MM.1S (cell line): Measurements from ENCODE around the gene LHX4.

ENCODE experiments used
- DNase-seq: peaks from one replicate; pipeline ENCODE4 v3.0.0-alpha.2; 2015
- H2AFZ ChIP-seq: fragments of 300-600 bp; sonication (generic); 2 replicates; pipeline ENCODE4 v1.6.0; 2016; ENCODE audit warnings: antibody characterized with exemption, low read length
- H3F3A ChIP-seq: fragments of 300-600 bp; sonication (generic); 2 replicates; pipeline ENCODE4 v1.6.1; 2016; ENCODE audit warnings: mild to moderate bottlenecking, antibody characterized with exemption, low read length, moderate library complexity, mixed read lengths; ENCODE audit not compliant: insufficient read depth
- H3K27ac ChIP-seq: fragments of 300-600 bp; sonication (generic); 2 replicates; pipeline ENCODE4 v1.5.1; 2016; ENCODE audit warnings: mild to moderate bottlenecking, low read length
- H3K27me3 ChIP-seq: fragments of 300-600 bp; sonication (generic); replicated peaks from 2 replicates; pipeline ENCODE4 v1.6.0; 2016; ENCODE audit warnings: low read length; ENCODE audit not compliant: insufficient read depth
- H3K36me3 ChIP-seq: fragments of 300-600 bp; sonication (generic); replicated peaks from 2 replicates; pipeline ENCODE4 v1.6.1; 2016; ENCODE audit warnings: mild to moderate bottlenecking, low read length, mixed read lengths; ENCODE audit not compliant: insufficient read depth
- H3K4me1 ChIP-seq: fragments of 300-600 bp; sonication (generic); 2 replicates; pipeline ENCODE4 v1.6.1; 2016; ENCODE audit warnings: low read length, mixed read lengths
- H3K4me2 ChIP-seq: fragments of 300-600 bp; sonication (generic); 2 replicates; pipeline ENCODE4 v1.6.0; 2016; ENCODE audit warnings: low read depth, low read length
- H3K4me3 ChIP-seq: fragments of 300-600 bp; sonication (generic); 2 replicates; pipeline ENCODE4 v1.5.1; 2016; ENCODE audit warnings: low read length, mixed read lengths
- H3K79me2 ChIP-seq: fragments of 300-600 bp; sonication (generic); 2 replicates; pipeline ENCODE4 v1.6.1; 2016; ENCODE audit warnings: mixed run types, low read length, mixed read lengths
- H3K9ac ChIP-seq: fragments of 300-600 bp; sonication (generic); 2 replicates; pipeline ENCODE4 v1.6.1; 2016; ENCODE audit warnings: low read length, mixed read lengths
- H3K9me2 ChIP-seq: fragments of 300-600 bp; sonication (generic); replicated peaks from 2 replicates; pipeline ENCODE4 v1.6.1; 2016; ENCODE audit warnings: mild to moderate bottlenecking, low read length, mixed read lengths; ENCODE audit not compliant: insufficient read depth
- H3K9me3 ChIP-seq: fragments of 300-600 bp; sonication (generic); replicated peaks from 2 replicates; pipeline ENCODE4 v1.6.1; 2016; ENCODE audit warnings: mild to moderate bottlenecking, low read length, mixed read lengths; ENCODE audit not compliant: insufficient read depth
- H4K20me1 ChIP-seq: fragments of 300-600 bp; sonication (generic); 2 replicates; pipeline ENCODE4 v1.6.1; 2016; ENCODE audit warnings: mild to moderate bottlenecking, low read length, moderate library complexity, mixed read lengths; ENCODE audit not compliant: insufficient read depth
- EZH2 ChIP-seq: fragments of 300-600 bp; sonication (generic); optimal IDR thresholded peaks from 2 replicates; pipeline ENCODE3; 2017; ENCODE audit warnings: low read depth, mild to moderate bottlenecking, antibody characterized with exemption, low read length, mixed read lengths
- EZH2phosphoT487 ChIP-seq: fragments of 300-600 bp; sonication (generic); IDR thresholded peaks from 2 replicates; pipeline ENCODE4 v1.6.1; 2018; ENCODE audit warnings: antibody characterized with exemption, low read length
- TF ChIP-seq, protein P1 (sequence below): fragments of 300-600 bp; sonication (generic); IDR thresholded peaks from 2 replicates; pipeline ENCODE4 v1.5.1; 2016; ENCODE audit warnings: antibody characterized with exemption, low read length, mixed read lengths

LHX4 gene

DNA sequence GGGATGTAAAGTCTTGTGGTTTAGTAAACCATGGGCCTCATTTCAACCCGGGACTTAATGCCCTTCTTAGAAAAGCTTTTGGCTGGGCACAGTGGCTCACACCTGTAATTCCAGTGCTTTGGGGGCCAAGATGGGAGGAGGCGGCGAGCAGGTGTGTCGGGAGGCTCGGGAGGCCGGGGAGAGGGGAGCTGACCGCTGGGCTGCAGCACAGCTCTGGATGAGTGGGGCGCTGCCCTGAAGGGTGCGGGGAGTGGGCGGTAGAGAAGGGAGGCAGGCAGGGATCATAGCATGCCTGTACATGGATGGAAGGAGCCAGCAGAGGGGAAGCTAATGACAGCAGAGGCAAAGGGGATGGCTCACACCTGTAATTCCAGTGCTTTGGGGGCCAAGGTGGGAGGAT, 31.0 kb downstream of the LHX4 start:
- DNase-seq, result no peak
- Histone ChIP-seq H3K4me3 (no peak overlapping the region), H3K79me2 (no peaks in the 10 kb centered on the region), H3F3A (no peaks in the 10 kb centered on the region), H3K9ac (no peak overlapping the region), H3K36me3 (no peaks in the 10 kb centered on the region), H3K4me1 (no peaks in the 10 kb centered on the region), H3K27ac (no peak overlapping the region), H3K27me3 (no peaks in the 10 kb centered on the region), H4K20me1 (no peaks in the 10 kb centered on the region), H2AFZ (no peak overlapping the region), H3K9me2 (no peaks in the 10 kb centered on the region), H3K9me3 (no peaks in the 10 kb centered on the region), H3K4me2 (no peak overlapping the region)
- TF ChIP-seq EZH2phosphoT487, result no peak
- TF ChIP-seq, protein P1, sequence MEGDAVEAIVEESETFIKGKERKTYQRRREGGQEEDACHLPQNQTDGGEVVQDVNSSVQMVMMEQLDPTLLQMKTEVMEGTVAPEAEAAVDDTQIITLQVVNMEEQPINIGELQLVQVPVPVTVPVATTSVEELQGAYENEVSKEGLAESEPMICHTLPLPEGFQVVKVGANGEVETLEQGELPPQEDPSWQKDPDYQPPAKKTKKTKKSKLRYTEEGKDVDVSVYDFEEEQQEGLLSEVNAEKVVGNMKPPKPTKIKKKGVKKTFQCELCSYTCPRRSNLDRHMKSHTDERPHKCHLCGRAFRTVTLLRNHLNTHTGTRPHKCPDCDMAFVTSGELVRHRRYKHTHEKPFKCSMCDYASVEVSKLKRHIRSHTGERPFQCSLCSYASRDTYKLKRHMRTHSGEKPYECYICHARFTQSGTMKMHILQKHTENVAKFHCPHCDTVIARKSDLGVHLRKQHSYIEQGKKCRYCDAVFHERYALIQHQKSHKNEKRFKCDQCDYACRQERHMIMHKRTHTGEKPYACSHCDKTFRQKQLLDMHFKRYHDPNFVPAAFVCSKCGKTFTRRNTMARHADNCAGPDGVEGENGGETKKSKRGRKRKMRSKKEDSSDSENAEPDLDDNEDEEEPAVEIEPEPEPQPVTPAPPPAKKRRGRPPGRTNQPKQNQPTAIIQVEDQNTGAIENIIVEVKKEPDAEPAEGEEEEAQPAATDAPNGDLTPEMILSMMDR, result no peak
- TF ChIP-seq EZH2, result no peak

DNA sequence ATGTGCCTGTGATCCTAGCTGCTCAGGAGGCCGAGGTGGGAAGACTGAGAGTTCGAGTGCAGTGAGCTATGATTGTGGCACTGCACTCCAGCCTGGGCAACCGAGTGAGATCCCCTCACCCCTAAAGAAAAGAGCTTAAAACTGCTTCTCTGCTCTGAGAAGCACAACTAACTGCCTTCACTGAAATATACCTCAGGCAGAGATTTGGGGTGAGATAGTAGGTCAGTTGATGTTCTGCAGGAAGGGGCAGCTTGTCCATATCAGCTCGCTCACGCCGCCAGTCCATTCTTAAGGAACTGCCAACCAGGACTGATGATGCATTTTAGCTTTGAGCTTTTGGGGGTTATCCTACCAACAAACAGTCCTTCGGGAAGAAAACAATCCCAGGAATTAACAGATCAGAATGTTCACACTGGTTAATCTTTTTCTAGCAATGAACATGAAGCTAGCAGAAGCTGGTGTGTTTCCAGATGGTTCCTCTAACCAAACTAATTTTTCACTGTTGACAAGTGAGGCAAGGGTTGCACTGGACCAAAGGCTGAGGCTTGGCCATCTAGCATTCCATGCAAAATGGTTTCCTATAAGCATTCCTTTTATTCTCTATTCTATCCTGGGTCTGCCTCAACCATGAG, 31.6 kb downstream of the LHX4 start:
- TF ChIP-seq EZH2 (no peak), EZH2phosphoT487 (no peak)
- TF ChIP-seq, protein P1, result no peak
- H3K36me3 ChIP-seq, result no peaks in the 10 kb centered on the region
- H3K27me3 ChIP-seq, result no peaks in the 10 kb centered on the region
- H3K9ac ChIP-seq, result no peak overlapping the region
- H3K4me2 ChIP-seq, result no peak overlapping the region
- DNase-seq, result no peak
- H3K9me3 ChIP-seq, result no peaks in the 10 kb centered on the region
- H3K4me3 ChIP-seq, result no peak overlapping the region
- H3K9me2 ChIP-seq, result no peaks in the 10 kb centered on the region
- H3K79me2 ChIP-seq, result no peaks in the 10 kb centered on the region
- H4K20me1 ChIP-seq, result no peaks in the 10 kb centered on the region
- no peaks in the 10 kb centered on the region for H3K4me1 ChIP-seq
- no peak overlapping the region for H3K27ac ChIP-seq
- H2AFZ ChIP-seq, result no peak overlapping the region
- no peaks in the 10 kb centered on the region for H3F3A ChIP-seq

DNA sequence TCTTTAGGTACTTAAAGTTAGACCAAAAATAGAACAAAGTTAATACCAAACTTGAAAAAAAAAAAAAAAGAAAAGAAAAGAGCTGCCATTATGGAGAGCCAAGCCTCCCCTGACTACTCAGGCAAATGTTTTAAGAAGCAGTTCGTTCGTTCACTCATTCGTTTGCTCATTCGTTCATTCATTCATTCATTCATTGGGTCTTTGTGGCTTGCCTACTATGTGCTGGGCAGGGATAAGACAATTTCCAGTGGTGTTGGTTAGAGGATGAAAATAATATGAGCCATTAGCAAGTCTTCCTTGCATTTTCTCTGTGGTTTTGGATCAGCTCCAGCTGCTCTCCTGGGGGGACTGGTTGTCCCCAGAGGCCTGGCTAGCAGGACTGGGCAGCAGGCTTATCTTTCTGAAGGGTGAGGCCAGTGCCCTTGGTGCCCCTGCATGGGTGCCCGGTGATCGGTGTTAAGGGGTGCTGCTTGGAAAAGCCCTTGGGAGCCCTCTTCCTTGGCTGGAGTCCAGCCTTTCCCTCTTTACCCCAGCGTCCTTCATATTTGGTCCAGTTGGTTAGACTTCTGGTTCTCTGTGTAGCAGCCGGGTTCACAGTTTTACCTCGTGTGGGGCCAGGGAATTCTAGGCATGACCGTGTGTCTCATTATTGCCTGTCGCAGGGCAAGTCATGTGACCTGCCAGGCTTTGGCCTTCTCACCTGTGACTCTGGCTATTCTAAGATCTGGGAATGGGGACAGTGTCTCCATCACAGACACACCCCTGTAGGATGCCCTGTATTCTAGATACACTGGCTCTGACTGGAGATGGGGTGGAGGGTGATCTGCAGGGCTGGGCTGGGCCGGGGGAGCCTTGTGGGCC, 32.8 kb downstream of the LHX4 start:
- Histone ChIP-seq H2AFZ (no peak overlapping the region), H3K79me2 (no peaks in the 10 kb centered on the region), H3K4me1 (no peaks in the 10 kb centered on the region), H3K9ac (no peak overlapping the region), H3K27ac (no peak overlapping the region), H3F3A (no peaks in the 10 kb centered on the region), H3K9me3 (no peaks in the 10 kb centered on the region), H3K27me3 (no peaks in the 10 kb centered on the region), H3K9me2 (no peaks in the 10 kb centered on the region), H3K36me3 (no peaks in the 10 kb centered on the region), H3K4me2 (no peak overlapping the region), H4K20me1 (no peaks in the 10 kb centered on the region), H3K4me3 (no peak overlapping the region)
- TF ChIP-seq EZH2, result no peak
- no peak for TF ChIP-seq EZH2phosphoT487
- TF ChIP-seq, protein P1, result no peak
- no peak for DNase-seq
